Trophoblast cell (in vitro differentiated cells and primary cell): ENCODE data around the gene TAGAP.
"Not testable (repeated sequence)": the region's sequence is repeated elsewhere in the genome, so short reads cannot be mapped to it uniquely, and the experiment has no call there.

Experiments
- DNase-seq, 2 donors: peaks; one replicate each; pipeline ENCODE4 v3.0.0-alpha.2; 2016
- H2AFZ ChIP-seq: 2 replicates; pipeline ENCODE4 v1.6.1; 2013; ENCODE audit warnings: low read length, moderate library complexity, mild to moderate bottlenecking; ENCODE audit not compliant: insufficient read depth, poor library complexity
- H2AK5ac ChIP-seq: 2 replicates; pipeline ENCODE4 v1.6.1; 2013; ENCODE audit warnings: mild to moderate bottlenecking, low read length
- H2BK120ac ChIP-seq: 2 replicates; pipeline ENCODE4 v1.6.1; 2013; ENCODE audit warnings: low read length, mild to moderate bottlenecking, moderate library complexity; ENCODE audit not compliant: insufficient read depth, poor library complexity
- H2BK12ac ChIP-seq: 2 replicates; pipeline ENCODE4 v1.6.1; 2013; ENCODE audit warnings: mild to moderate bottlenecking, low read length, moderate library complexity
- H2BK5ac ChIP-seq: 2 replicates; pipeline ENCODE4 v1.6.1; 2013; ENCODE audit warnings: low read length, low read depth, moderate library complexity, mild to moderate bottlenecking; ENCODE audit not compliant: poor library complexity
- H3K14ac ChIP-seq: 2 replicates; pipeline ENCODE4 v1.6.1; 2013; ENCODE audit warnings: mild to moderate bottlenecking, low read length
- H3K18ac ChIP-seq: 2 replicates; pipeline ENCODE4 v1.6.1; 2013; ENCODE audit warnings: mild to moderate bottlenecking, low read length
- H3K23ac ChIP-seq: 2 replicates; pipeline ENCODE4 v1.6.1; 2013; ENCODE audit warnings: low read length
- H3K27ac ChIP-seq: 2 replicates; pipeline ENCODE4 v1.5.1; 2013; ENCODE audit warnings: low read depth, mild to moderate bottlenecking, inconsistent platforms, low read length, moderate library complexity
- H3K27me3 ChIP-seq: 2 replicates; pipeline ENCODE4 v1.6.1; 2013; ENCODE audit warnings: inconsistent platforms, mild to moderate bottlenecking, low read length, moderate library complexity; ENCODE audit not compliant: insufficient read depth
- H3K36me3 ChIP-seq, 2 experiments: 1 replicate in 1 of 2; 2 replicates in 1 of 2; pipeline ENCODE4 v1.6.1; 2013; ENCODE audit warnings: low read length in 2 of 2, mild to moderate bottlenecking in 2 of 2, moderate library complexity in 1 of 2; ENCODE audit not compliant: insufficient read depth in 2 of 2, control insufficient read depth in 1 of 2
- H3K4ac ChIP-seq: 2 replicates; pipeline ENCODE4 v1.6.1; 2013; ENCODE audit warnings: low read depth, mild to moderate bottlenecking, low read length, moderate library complexity
- H3K4me1 ChIP-seq, 2 experiments: 1 replicate in 1 of 2; 2 replicates in 1 of 2; pipeline ENCODE4 v1.6.1; 2013; ENCODE audit warnings: low read length in 2 of 2, mild to moderate bottlenecking in 2 of 2, moderate library complexity in 1 of 2; ENCODE audit not compliant: insufficient read depth in 2 of 2, control insufficient read depth in 1 of 2
- H3K4me2 ChIP-seq: 2 replicates; pipeline ENCODE4 v1.6.1; 2013; ENCODE audit warnings: inconsistent platforms, mild to moderate bottlenecking, low read length, moderate library complexity
- H3K4me3 ChIP-seq: 2 replicates; pipeline ENCODE4 v1.5.1; 2013; ENCODE audit warnings: mild to moderate bottlenecking, low read depth, low read length, inconsistent platforms
- H3K79me1 ChIP-seq: one replicate; pipeline ENCODE4 v1.6.1; 2013; ENCODE audit warnings: low read length
- H3K79me2 ChIP-seq: 2 replicates; pipeline ENCODE4 v1.6.1; 2013; ENCODE audit warnings: low read length, mild to moderate bottlenecking; ENCODE audit not compliant: control insufficient read depth, insufficient read depth, poor library complexity
- H3K9ac ChIP-seq: 2 replicates; pipeline ENCODE4 v1.6.1; 2013; ENCODE audit warnings: mild to moderate bottlenecking, low read length
- H3K9me3 ChIP-seq: 2 replicates; pipeline ENCODE4 v1.6.1; 2013; ENCODE audit warnings: low read depth, mild to moderate bottlenecking, control low read depth, inconsistent platforms, low read length; ENCODE audit not compliant: insufficient read depth
- H4K12ac ChIP-seq: 2 replicates; pipeline ENCODE4 v1.6.1; 2013; ENCODE audit warnings: low read depth, mild to moderate bottlenecking, low read length, moderate library complexity
- H4K8ac ChIP-seq: 2 replicates; pipeline ENCODE4 v1.6.1; 2013; ENCODE audit warnings: low read depth, mild to moderate bottlenecking, low read length, moderate library complexity
- H4K91ac ChIP-seq: one replicate; pipeline ENCODE4 v1.6.1; 2013; ENCODE audit warnings: low read depth, mild to moderate bottlenecking, low read length, moderate library complexity
- WGBS: extraction: QIAGEN DNeasy Blood & Tissue Kit; methylation state at CpG from one replicate; pipeline ENCODE4 v1.1.7; 2013; ENCODE audit warnings: missing lambda C conversion rate; ENCODE audit not compliant: insufficient read length, insufficient coverage; ENCODE audit errors: extremely low coverage; 5-methylcytosine and 5-hydroxymethylcytosine counted together

TAGAP gene

DNA sequence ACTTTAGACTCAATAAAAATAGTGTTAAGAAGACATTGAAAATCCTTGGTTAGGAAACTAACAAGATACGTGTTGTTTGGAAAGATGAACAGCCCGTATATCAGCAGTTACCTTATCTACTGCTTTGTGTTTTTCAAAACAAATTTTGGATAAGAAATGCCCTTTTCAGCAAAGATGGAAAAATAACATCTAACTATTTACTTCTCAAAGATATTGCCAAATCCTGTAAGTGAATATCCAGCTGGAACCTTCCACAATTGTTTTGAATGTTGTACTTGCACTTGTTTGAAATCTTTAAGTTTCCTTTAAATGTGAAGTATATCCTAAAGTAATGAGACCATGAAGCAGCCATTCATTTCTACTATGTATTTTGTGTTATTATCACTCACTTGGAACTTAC, 14.6 kb downstream of the TAGAP start:
- H3K4me3 ChIP-seq = no peak overlapping the region
- H3K4me1 ChIP-seq = no peaks in the 10 kb centered on the region
- no peak overlapping the region for H2AK5ac ChIP-seq
- no CpG with 5 or more reads among the region's 2 CpGs for WGBS
- H2BK5ac ChIP-seq = no peak overlapping the region
- H3K18ac ChIP-seq = no peak overlapping the region
- no peak overlapping the region for H2BK120ac ChIP-seq
- DNase-seq = no peak
- H3K79me1 ChIP-seq = no peaks in the 10 kb centered on the region
- no peak overlapping the region for H4K12ac ChIP-seq
- H3K27ac ChIP-seq = no peak overlapping the region
- H4K8ac ChIP-seq = no peak overlapping the region
- no peaks in the 10 kb centered on the region for H3K79me2 ChIP-seq
- no peak overlapping the region for H3K23ac ChIP-seq
- H3K14ac ChIP-seq = no peak overlapping the region
- H2AFZ ChIP-seq = no peak overlapping the region
- H3K27me3 ChIP-seq = no peaks in the 10 kb centered on the region
- H3K9ac ChIP-seq = no peak overlapping the region
- no peak overlapping the region for H3K4ac ChIP-seq
- no peak overlapping the region for H2BK12ac ChIP-seq
- H3K4me2 ChIP-seq = no peak overlapping the region
- no peaks in the 10 kb centered on the region for H3K36me3 ChIP-seq
- H3K9me3 ChIP-seq = no peaks in the 10 kb centered on the region
- no peak overlapping the region for H4K91ac ChIP-seq

DNA sequence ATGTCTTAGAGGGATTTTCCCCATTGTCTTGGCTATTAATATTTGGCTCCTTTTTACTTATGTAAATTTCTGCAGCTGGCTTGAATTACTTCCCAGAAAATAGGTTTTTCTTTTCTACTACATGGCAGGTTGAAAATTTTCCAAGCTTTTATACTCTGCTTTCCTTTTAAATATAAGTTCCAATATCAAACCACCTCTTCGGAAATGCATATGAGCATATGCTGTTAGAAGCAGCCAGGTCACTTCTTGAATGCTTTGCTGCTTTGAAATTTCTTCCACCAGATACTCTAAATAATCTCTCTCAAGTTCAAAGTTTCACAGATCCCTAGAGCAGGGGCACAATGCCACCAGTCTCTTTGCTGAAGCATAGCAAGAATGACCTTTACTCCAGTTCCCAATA, 19.6 kb downstream of the TAGAP start:
- not testable (repeated sequence) for H3K4me1 ChIP-seq, H3K4me3 ChIP-seq, H3K9ac ChIP-seq, H2AK5ac ChIP-seq, H3K18ac ChIP-seq, H4K8ac ChIP-seq, H3K9me3 ChIP-seq, H2BK120ac ChIP-seq, H3K23ac ChIP-seq, H3K79me2 ChIP-seq, H3K4me2 ChIP-seq, H4K91ac ChIP-seq, H3K27me3 ChIP-seq, H3K79me1 ChIP-seq, H3K27ac ChIP-seq, H4K12ac ChIP-seq, H2BK5ac ChIP-seq, H3K36me3 ChIP-seq, H3K4ac ChIP-seq, H2BK12ac ChIP-seq, H3K14ac ChIP-seq, H2AFZ ChIP-seq, DNase-seq
- no CpG with 5 or more reads among the region's 1 CpG for WGBS

DNA sequence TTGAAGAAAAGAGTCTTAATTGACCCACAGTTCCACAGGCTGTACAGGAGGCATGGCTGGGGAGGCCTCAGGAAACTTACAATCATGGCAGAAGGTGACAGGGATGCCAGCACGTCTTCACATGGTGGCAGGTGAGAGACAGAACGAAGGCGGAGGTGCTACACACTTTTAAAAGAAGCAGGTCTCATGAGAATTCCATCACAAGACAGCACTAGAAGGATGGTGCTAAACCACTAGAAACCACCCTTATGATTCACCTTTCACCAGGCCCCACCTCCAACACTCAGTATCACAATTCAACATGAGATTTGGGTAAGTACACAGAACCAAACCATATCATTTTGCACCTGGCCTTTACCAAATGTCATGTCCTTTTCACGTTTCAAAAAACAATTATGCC, 20.9 kb downstream of the TAGAP start:
- no peak overlapping the region for H3K4me2 ChIP-seq
- H3K14ac ChIP-seq = no peak overlapping the region
- no peak for DNase-seq
- H2BK120ac ChIP-seq = no peak overlapping the region
- H3K79me1 ChIP-seq = no peaks in the 10 kb centered on the region
- H3K18ac ChIP-seq = no peak overlapping the region
- H2BK12ac ChIP-seq = no peak overlapping the region
- H2AK5ac ChIP-seq = no peak overlapping the region
- no peaks in the 10 kb centered on the region for H3K27me3 ChIP-seq
- no peak overlapping the region for H3K4me3 ChIP-seq
- no peak overlapping the region for H3K4ac ChIP-seq
- no peaks in the 10 kb centered on the region for H3K36me3 ChIP-seq
- no peak overlapping the region for H4K8ac ChIP-seq
- H3K23ac ChIP-seq = no peak overlapping the region
- H2AFZ ChIP-seq = no peak overlapping the region
- H3K9ac ChIP-seq = no peak overlapping the region
- H4K91ac ChIP-seq = no peak overlapping the region
- WGBS = no CpG with 5 or more reads among the region's 4 CpGs
- H4K12ac ChIP-seq = no peak overlapping the region
- H3K79me2 ChIP-seq = no peaks in the 10 kb centered on the region
- peaks cover 7% of the 10 kb centered on the region for H3K9me3 ChIP-seq
- H3K27ac ChIP-seq = no peak overlapping the region
- H3K4me1 ChIP-seq = no peaks in the 10 kb centered on the region
- H2BK5ac ChIP-seq = no peak overlapping the region

DNA sequence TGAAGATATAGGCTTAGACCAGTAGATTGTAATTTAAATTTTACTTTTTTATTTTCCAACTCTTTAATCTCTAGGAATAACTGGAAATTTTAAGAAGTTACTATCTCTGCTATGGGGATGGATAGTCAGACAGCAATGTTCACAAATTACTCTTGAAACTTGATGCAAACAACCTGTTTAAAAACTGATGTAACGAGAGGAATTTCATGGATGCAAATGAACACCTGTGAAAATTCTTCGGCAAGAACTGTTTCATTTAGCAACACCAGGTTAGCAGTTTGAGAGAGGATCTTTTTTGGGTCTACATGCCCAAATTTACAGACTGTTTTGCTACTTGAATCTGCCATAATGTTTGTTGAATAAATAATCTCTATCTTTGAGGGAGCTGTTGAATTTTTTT, 24.8 kb downstream of the TAGAP start:
- Histone ChIP-seq H4K91ac (no peak overlapping the region), H3K9ac (no peak overlapping the region), H4K8ac (no peak overlapping the region), H3K4me3 (no peak overlapping the region), H2AK5ac (no peak overlapping the region), H3K18ac (no peak overlapping the region), H3K4me2 (no peak overlapping the region), H3K27me3 (no peaks in the 10 kb centered on the region), H3K9me3 (peaks cover 7% of the 10 kb centered on the region), H3K27ac (no peak overlapping the region), H4K12ac (no peak overlapping the region), H3K4me1 (no peaks in the 10 kb centered on the region), H2BK120ac (no peak overlapping the region), H3K79me2 (no peaks in the 10 kb centered on the region), H3K79me1 (no peaks in the 10 kb centered on the region), H2AFZ (no peak overlapping the region), H2BK5ac (no peak overlapping the region), H2BK12ac (no peak overlapping the region), H3K36me3 (no peaks in the 10 kb centered on the region), H3K23ac (no peak overlapping the region), H3K4ac (no peak overlapping the region), H3K14ac (no peak overlapping the region)
- no CpG with 5 or more reads among the region's 2 CpGs for WGBS
- no peak for DNase-seq
